Measurements from ENCODE around the gene ZBTB43.
"Not testable (repeated sequence)": the region's sequence is repeated elsewhere in the genome, so short reads cannot be mapped to it uniquely, and the experiment has no call there.

Gene ZBTB43

DNA sequence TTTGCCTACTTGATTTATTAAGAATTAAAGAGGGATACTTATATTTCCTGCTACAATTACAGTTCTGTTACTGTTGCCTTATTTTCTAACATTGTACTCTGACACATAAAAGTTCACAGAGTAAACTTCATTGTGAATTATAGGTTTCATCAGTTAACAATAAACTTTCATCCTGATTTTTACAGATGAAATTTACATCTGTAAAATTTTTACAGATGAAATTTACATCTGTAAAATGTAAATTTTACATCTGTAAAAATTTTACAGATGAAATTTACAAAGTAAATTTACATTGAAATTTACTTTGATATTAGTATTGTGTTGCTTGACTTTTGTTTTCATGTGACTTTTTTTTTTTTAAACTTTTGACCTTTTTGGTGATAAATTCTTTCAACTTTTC lies 9.3 kb downstream of the ZBTB43 start:
- TF ChIP-seq, protein P1, sequence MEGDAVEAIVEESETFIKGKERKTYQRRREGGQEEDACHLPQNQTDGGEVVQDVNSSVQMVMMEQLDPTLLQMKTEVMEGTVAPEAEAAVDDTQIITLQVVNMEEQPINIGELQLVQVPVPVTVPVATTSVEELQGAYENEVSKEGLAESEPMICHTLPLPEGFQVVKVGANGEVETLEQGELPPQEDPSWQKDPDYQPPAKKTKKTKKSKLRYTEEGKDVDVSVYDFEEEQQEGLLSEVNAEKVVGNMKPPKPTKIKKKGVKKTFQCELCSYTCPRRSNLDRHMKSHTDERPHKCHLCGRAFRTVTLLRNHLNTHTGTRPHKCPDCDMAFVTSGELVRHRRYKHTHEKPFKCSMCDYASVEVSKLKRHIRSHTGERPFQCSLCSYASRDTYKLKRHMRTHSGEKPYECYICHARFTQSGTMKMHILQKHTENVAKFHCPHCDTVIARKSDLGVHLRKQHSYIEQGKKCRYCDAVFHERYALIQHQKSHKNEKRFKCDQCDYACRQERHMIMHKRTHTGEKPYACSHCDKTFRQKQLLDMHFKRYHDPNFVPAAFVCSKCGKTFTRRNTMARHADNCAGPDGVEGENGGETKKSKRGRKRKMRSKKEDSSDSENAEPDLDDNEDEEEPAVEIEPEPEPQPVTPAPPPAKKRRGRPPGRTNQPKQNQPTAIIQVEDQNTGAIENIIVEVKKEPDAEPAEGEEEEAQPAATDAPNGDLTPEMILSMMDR (IDR thresholded peaks at IDR 0.05; ENCODE audit: low read depth, low read length), result no peak
- no peak for DNase-seq (ENCODE audit: extremely low read depth, low read depth)

DNA sequence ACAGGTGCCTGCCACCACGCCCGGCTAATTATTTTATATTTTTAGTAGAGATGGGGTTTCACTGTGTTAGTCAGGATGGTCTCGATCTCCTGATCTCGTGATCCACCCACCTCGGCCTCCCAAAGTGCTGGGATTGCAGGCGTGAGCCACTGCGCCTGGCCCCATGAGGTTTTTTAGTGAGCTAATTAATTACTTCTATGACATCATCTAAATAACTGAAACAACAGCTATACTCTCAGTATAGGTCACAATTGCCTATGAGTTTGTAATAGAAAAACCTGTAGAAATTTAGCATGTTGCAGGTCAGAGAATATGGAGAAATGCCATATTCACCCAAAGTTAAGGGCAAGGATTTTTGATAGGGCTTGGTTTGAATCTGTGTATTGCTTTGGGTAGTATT lies 12.8 kb downstream of the ZBTB43 start:
- DNase-seq (ENCODE audit: extremely low read depth, low read depth), result not testable (repeated sequence)

DNA sequence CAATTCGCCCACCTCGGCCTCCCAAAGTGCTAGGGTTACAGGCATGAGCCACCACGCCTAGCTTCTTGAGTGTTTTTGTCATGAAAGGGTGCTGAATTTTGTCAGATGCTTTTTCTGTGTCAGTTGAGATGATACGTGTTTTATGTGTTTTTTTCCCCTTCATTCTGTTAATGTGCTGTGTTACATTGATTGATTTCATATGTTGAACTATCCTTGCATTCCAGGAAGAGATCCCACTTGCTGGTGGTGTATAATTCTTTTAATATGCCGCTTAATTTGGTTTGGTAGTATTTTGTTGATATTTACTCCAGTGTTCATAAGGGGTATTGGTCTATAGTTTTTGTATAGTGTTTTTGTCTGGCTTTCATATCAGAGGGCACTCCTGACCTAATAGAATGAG lies 13.6 kb downstream of the ZBTB43 start:
- TF ChIP-seq, protein P1 (IDR thresholded peaks at IDR 0.05; ENCODE audit: low read depth, low read length), result no peak
- no peak for DNase-seq (ENCODE audit: extremely low read depth, low read depth)

DNA sequence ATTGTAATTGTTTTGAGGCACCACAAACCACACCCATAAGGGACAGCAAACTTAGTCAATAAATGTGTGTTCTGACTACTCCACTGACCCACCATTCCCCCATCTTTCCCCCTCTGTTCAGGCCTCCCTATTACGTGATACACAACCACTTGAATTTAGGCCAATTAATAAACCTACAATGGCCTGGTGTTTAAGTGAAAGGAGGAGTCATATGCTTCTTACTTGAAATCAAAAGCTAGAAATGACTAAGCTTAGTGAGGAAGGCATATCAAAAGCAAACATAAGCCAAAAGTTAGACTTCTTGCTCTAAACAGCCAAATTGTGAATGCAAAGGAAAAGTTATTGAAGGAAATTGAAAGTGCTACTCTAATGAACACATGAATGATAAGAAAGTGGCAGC lies 14.6 kb downstream of the ZBTB43 start:
- no peak for DNase-seq (ENCODE audit: extremely low read depth, low read depth)
- TF ChIP-seq, protein P1 (IDR thresholded peaks at IDR 0.05; ENCODE audit: low read depth, low read length), result no peak

DNA sequence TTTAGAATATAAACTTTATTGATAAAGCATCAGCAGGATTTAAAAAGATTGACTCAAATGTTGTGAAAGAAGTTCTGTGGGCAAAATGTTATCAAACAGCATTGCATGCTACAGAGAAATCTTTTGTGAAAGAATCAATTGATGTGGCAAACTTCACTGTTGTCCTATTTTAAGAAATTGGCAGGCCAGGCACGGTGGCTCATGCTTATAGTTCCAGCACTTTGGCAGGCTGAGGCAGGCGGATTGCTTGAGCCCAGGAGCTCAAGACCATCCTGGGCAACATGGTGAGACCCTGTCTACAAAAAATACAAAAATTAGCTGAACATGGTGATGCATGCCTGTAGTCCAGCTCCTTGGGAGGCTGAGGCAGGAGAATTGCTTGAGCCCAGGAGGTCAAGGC lies 17.4 kb downstream of the ZBTB43 start:
- no peak for DNase-seq (ENCODE audit: extremely low read depth, low read depth)

DNA sequence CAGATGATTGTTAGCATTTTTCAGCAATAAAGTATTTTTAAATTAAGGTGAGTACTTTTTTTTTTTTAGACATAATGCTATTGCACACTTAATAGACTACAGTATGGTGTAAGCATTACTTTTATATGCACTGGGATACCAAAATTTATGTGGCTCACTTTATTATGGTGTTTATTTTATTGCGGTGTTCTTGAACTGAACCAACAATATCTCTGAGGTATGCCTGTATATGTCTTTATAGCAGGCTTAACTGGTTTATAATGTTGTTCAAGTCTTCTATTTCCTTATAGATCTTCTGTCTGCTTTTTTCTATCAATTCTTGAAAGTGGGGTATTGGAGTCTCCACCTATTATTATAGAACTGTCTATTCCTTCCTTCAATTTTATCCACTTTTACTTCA lies 18.0 kb downstream of the ZBTB43 start:
- no peak for DNase-seq (ENCODE audit: extremely low read depth, low read depth)
- TF ChIP-seq, protein P1 (IDR thresholded peaks at IDR 0.05; ENCODE audit: low read depth, low read length), result no peak

More for the DNA sequence above, 17.4 kb downstream of the ZBTB43 start:
- TF ChIP-seq, protein P1 (IDR thresholded peaks at IDR 0.05; ENCODE audit: low read depth, low read length), result no peak

DNA sequence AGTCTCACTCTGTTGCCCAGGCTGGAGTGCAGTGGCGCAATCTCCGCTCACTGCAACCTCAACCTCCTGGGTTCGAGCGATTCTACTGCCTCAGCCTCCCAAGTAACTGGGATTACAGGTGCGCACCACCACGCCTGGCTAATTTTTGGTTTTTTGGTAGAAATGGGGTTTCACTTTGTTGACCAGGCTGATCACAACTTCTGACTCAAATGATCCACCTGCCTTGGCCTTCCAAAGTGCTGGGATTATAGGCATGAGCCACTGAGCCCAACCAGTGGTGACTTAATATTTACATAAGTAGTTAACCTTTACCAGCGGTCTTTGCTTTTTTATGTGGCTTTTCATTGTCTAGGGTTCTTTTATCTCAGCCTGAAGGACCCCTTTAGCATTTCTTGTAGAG lies 19.2 kb downstream of the ZBTB43 start:
- not testable (repeated sequence) for DNase-seq (ENCODE audit: extremely low read depth, low read depth)

DNA sequence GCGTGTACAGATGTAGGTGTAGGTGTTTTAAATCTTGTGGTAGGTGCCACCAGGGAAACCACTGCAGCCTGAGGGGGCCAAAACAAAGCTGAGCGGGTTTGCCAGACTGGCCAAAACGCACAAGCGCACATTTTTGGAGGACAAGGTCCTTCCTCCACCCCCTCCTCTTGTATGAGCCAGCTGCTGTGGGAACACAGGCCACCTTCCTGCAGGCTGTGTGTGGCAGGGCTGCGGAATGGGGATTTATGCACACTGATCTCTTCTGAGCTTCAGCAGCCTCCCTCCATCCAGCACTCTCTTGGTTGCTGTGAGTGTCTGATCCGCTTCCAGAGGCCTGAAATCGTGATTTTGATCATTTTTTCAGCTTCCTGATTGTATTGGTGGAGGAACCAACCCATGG lies 22.4 kb downstream of the ZBTB43 start:
- TF ChIP-seq, protein P1 (IDR thresholded peaks at IDR 0.05; ENCODE audit: low read depth, low read length), result no peak
- DNase-seq (ENCODE audit: extremely low read depth, low read depth), result no peak

DNA sequence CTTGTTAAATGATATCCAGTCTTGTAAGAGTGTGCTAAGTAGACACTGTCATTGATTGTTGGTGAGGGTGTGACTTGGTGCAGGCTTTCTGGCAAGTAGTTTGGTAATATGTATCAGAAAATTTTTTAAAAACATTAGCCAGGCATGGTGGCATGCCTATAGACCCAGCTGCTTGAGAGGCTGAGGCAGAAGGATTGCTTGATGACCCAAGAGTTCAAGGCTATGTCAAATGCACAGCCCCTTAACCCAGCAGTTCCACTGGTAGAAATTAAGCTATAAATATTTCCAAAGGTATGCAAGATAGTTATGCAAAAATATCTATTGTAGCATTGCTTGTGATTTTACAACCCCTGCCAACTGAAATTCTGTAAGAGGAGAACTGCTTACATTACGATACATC lies 24.2 kb downstream of the ZBTB43 start:
- DNase-seq (ENCODE audit: extremely low read depth, low read depth), result no peak
- TF ChIP-seq, protein P1 (IDR thresholded peaks at IDR 0.05; ENCODE audit: low read depth, low read length), result no peak

All from AG09319 (cell line).